ENCODE results near the gene JPH2. TPM values are rescaled to one million over a fixed set of nuclear protein-coding genes. Genes with fewer than 3 reads are reported as not detected.
A peak's percentile ranks its signal among the peaks of the same experiment; 100 is the strongest.

Gene JPH2
- total and polyA plus RNA-seq, 10 of the 15 experiments (the other 5 are each of a cell fraction or from before 2014, with no cell fraction given), result 0.16 TPM; not detected in 9

DNA sequence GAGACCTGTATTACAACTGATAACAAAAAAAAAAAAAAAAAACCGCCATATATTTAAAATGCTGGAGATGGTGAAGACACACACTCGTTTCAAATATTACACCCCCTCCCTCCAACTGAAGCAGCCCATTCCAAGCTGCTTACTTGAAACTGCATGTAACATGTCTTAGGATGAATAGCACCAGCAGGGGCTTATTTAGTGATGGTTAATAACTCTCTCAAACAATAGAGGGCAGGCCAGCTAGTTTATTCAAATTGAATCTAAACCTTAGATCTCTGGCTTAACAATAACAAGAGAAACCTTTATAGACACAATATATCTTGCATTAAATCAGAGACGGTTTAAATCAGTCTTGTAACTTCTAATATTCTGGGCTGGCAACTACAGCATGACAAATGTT lies 9.3 kb upstream of the JPH2 start:
- intact Hi-C loops (cut with micrococcal nuclease; ENCODE audit: unreplicated experiment), result no loop called here
- Histone ChIP-seq H4K20me1 (ENCODE audit: control insufficient read depth, insufficient read depth) (no peaks in the 10 kb centered on the region), H3K27ac (ENCODE audit: control insufficient read depth, insufficient read depth) (no peak overlapping the region), H3K27me3 (replicated peaks in 1 of 2; ENCODE audit: control insufficient read depth in 2 of 2, insufficient read depth in 2 of 2, low read length in 1 of 2) (no peaks in the 10 kb centered on the region), H3K4me2 (ENCODE audit: control insufficient read depth, insufficient read depth) (no peak overlapping the region), H3K4me3 (no peak overlapping the region), H3K9ac (ENCODE audit: control insufficient read depth, insufficient read depth, low read length) (no peak overlapping the region), H3K9me3 (replicated peaks; ENCODE audit: control insufficient read depth, insufficient read depth, low read length) (no peaks in the 10 kb centered on the region), H3K4me1 (ENCODE audit: control insufficient read depth, insufficient read depth, low read length) (no peaks in the 10 kb centered on the region), H3K36me3 (ENCODE audit: control insufficient read depth in 2 of 2, insufficient read depth in 2 of 2, low read length in 1 of 2) (peaks cover 13 to 18% of the 10 kb centered on the region in 2 experiments; a peak in 3 of 4 replicates), H2AFZ (ENCODE audit: control insufficient read depth, low read depth, low read length) (no peak overlapping the region), H3K79me2 (ENCODE audit: control insufficient read depth, insufficient read depth, low read length) (no peaks in the 10 kb centered on the region)
- ChIA-PET CTCF (interaction anchor here (0.7 to 3.4 kb wide), 8 partner anchors 11 to 115 kb away, joined by 3 to 22 read pairs (median 6); partner anchors contain the start of gene FITM2), RAD21 (ENCODE audit: unreplicated experiment) (interaction anchor here (0.6 kb wide), 2 partner anchors 21 to 264 kb away, joined by 3 to 4 read pairs; no protein-coding TSS in a partner anchor), POLR2A (no interaction called here), SMC1A (ENCODE audit: uncharacterized antibody, unreplicated experiment) (interaction anchor here (0.7 to 1.5 kb wide), 5 partner anchors 11 to 172 kb away, joined by 3 to 5 read pairs (median 3); no protein-coding TSS in a partner anchor)
- TF ChIP-seq, protein P1, sequence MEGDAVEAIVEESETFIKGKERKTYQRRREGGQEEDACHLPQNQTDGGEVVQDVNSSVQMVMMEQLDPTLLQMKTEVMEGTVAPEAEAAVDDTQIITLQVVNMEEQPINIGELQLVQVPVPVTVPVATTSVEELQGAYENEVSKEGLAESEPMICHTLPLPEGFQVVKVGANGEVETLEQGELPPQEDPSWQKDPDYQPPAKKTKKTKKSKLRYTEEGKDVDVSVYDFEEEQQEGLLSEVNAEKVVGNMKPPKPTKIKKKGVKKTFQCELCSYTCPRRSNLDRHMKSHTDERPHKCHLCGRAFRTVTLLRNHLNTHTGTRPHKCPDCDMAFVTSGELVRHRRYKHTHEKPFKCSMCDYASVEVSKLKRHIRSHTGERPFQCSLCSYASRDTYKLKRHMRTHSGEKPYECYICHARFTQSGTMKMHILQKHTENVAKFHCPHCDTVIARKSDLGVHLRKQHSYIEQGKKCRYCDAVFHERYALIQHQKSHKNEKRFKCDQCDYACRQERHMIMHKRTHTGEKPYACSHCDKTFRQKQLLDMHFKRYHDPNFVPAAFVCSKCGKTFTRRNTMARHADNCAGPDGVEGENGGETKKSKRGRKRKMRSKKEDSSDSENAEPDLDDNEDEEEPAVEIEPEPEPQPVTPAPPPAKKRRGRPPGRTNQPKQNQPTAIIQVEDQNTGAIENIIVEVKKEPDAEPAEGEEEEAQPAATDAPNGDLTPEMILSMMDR (IDR thresholded peaks at IDR 0.05 in 2 of 3, conservative IDR thresholded peaks at IDR 0.05 in 1 of 3; ENCODE audit: control insufficient read depth in 2 of 3, extremely low read depth in 1 of 3, insufficient read depth in 1 of 3, low read depth in 3 of 3, low read length in 3 of 3), result peak in 1 of 3 experiments; percentile 15; a peak in 2 of 6 replicates
- no peak for TF ChIP-seq RAD21 (IDR thresholded peaks at IDR 0.05; ENCODE audit: insufficient read depth, low read depth, low read length)
- TF ChIP-seq SREBF2 (IDR thresholded peaks at IDR 0.05; ENCODE audit: low read length), result no peak
- no peak for TF ChIP-seq FOXK2 (IDR thresholded peaks at IDR 0.05)
- TF ChIP-seq POLR2AphosphoS5 (IDR thresholded peaks at IDR 0.05; ENCODE audit: low read length), result 0 out of 2 replicates have a peak, but pooled peaks have one; percentile 21
- TF ChIP-seq, protein P2, sequence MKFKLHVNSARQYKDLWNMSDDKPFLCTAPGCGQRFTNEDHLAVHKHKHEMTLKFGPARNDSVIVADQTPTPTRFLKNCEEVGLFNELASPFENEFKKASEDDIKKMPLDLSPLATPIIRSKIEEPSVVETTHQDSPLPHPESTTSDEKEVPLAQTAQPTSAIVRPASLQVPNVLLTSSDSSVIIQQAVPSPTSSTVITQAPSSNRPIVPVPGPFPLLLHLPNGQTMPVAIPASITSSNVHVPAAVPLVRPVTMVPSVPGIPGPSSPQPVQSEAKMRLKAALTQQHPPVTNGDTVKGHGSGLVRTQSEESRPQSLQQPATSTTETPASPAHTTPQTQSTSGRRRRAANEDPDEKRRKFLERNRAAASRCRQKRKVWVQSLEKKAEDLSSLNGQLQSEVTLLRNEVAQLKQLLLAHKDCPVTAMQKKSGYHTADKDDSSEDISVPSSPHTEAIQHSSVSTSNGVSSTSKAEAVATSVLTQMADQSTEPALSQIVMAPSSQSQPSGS (IDR thresholded peaks at IDR 0.05; ENCODE audit: low read length), result no peak
- TF ChIP-seq ZNF24 (IDR thresholded peaks at IDR 0.05), result no peak
- no peak for TF ChIP-seq SMAD5 (IDR thresholded peaks at IDR 0.05; ENCODE audit: low read depth)
- DNase-seq (ENCODE audit: low read depth, low spot score), result no peak
- BruUV-seq (replicated peaks), result no TSS peak
- peak; percentile 37; the same call in 2 of the 3 replicates for ATAC-seq
- WGBS (ENCODE audit: insufficient coverage, insufficient replicate concordance, low lambda C conversion rate, missing lambda C conversion rate), result 78% methylated on average over 3 of the region's 3 CpGs
- in situ Hi-C loops (cut with MboI), result no loop called here
- no peak for FAIRE-seq

Data from GM12878 (cell line).